OCI-LY3 (cell line): ENCODE measurements around the gene HK2.

Experiments used
- H2AFZ ChIP-seq: fragments of 200-600, 300-600 bp; shearing (Covaris generic); 2 replicates; pipeline ENCODE4 v1.6.0; 2014; ENCODE audit warnings: antibody characterized with exemption, low read depth, low read length
- H3K27ac ChIP-seq: fragments of 200-600, 300-600 bp; sonication (generic); 2 replicates; pipeline ENCODE4 v1.5.1; 2014; ENCODE audit warnings: mild to moderate bottlenecking, low read length, moderate library complexity, mixed read lengths
- H3K27me3 ChIP-seq: fragments of 200-600, 300-600 bp; sonication (generic); 2 replicates; pipeline ENCODE4 v1.6.1; 2014; ENCODE audit warnings: low read depth, low read length, mixed read lengths
- H3K36me3 ChIP-seq: fragments of 200-600, 300-600 bp; sonication (generic); replicated peaks from 2 replicates; pipeline ENCODE3; 2014; ENCODE audit warnings: low read depth, low read length, mixed read lengths
- H3K4me1 ChIP-seq: fragments of 300-600, 200-600 bp; sonication (generic); 2 replicates; pipeline ENCODE4 v1.6.1; 2014; ENCODE audit warnings: low read length, mixed read lengths
- H3K4me2 ChIP-seq: fragments of 200-600, 300-600 bp; sonication (generic); 2 replicates; pipeline ENCODE4 v1.6.1; 2014; ENCODE audit warnings: low read length, mixed read lengths
- H3K4me3 ChIP-seq: fragments of 300-600, 200-600 bp; sonication (generic); 2 replicates; pipeline ENCODE4 v1.5.1; 2014; ENCODE audit warnings: antibody characterized with exemption, mild to moderate bottlenecking, low read length, moderate library complexity
- H3K79me2 ChIP-seq: fragments of 300-600, 200-600 bp; shearing (Covaris generic); 2 replicates; pipeline ENCODE4 v1.6.1; 2014; ENCODE audit warnings: mild to moderate bottlenecking, low read length, mixed read lengths
- H3K9ac ChIP-seq: fragments of 300-600, 200-600 bp; shearing (Covaris generic); 2 replicates; pipeline ENCODE4 v1.6.0; 2014; ENCODE audit warnings: mild to moderate bottlenecking, low read length, moderate library complexity
- H3K9me3 ChIP-seq: fragments of 200-600, 300-600 bp; shearing (Covaris generic); 2 replicates; pipeline ENCODE4 v1.6.1; 2014; ENCODE audit warnings: low read length, mixed read lengths; ENCODE audit not compliant: insufficient read depth
- H4K20me1 ChIP-seq: fragments of 200-600, 300-600 bp; sonication (generic); 2 replicates; pipeline ENCODE4 v1.6.1; 2016; ENCODE audit warnings: low read length, mixed read lengths; ENCODE audit not compliant: insufficient read depth
- EZH2phosphoT487 ChIP-seq: fragments of 200-600 bp; shearing (Covaris generic); IDR thresholded peaks from 2 replicates; pipeline ENCODE4 v1.6.1; 2018; ENCODE audit warnings: antibody characterized with exemption, mixed run types, low read depth
- TF ChIP-seq, protein P1 (sequence below): fragments of 200-600, 300-600 bp; sonication (generic); IDR thresholded peaks from 2 replicates; pipeline ENCODE4 v1.5.1; 2014; ENCODE audit warnings: antibody characterized with exemption, low read length, low read depth

The HK2 gene

DNA sequence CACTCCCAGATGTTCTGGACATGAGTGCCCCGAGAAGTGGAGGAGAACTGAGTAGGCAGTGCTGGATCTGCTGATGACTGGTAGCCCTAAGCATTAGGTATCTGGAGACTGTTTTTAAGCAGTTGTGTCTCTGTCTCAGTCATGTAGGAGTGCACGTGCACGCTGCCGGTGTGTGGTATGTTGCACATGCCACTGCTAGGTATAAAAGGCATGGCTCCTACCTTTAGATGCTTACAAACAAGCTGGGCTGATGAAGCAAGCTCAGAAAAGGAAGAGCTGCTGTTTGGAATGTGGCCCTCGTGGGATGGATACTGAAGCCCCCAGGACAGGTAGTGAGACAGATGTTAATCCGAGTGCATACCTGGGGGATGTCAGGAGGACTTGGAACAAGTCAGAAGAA, 49.1 kb downstream of the HK2 start:
- Histone ChIP-seq H3K9ac (no peak overlapping the region), H3K4me1 (no peaks in the 10 kb centered on the region), H2AFZ (no peak overlapping the region), H3K4me2 (no peak overlapping the region), H3K27ac (no peak overlapping the region), H4K20me1 (no peaks in the 10 kb centered on the region), H3K4me3 (no peak overlapping the region), H3K27me3 (no peaks in the 10 kb centered on the region), H3K36me3 (peaks cover 86% of the 10 kb centered on the region), H3K79me2 (no peaks in the 10 kb centered on the region), H3K9me3 (no peaks in the 10 kb centered on the region)
- no peak for TF ChIP-seq EZH2phosphoT487
- TF ChIP-seq, protein P1, sequence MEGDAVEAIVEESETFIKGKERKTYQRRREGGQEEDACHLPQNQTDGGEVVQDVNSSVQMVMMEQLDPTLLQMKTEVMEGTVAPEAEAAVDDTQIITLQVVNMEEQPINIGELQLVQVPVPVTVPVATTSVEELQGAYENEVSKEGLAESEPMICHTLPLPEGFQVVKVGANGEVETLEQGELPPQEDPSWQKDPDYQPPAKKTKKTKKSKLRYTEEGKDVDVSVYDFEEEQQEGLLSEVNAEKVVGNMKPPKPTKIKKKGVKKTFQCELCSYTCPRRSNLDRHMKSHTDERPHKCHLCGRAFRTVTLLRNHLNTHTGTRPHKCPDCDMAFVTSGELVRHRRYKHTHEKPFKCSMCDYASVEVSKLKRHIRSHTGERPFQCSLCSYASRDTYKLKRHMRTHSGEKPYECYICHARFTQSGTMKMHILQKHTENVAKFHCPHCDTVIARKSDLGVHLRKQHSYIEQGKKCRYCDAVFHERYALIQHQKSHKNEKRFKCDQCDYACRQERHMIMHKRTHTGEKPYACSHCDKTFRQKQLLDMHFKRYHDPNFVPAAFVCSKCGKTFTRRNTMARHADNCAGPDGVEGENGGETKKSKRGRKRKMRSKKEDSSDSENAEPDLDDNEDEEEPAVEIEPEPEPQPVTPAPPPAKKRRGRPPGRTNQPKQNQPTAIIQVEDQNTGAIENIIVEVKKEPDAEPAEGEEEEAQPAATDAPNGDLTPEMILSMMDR: no peak

DNA sequence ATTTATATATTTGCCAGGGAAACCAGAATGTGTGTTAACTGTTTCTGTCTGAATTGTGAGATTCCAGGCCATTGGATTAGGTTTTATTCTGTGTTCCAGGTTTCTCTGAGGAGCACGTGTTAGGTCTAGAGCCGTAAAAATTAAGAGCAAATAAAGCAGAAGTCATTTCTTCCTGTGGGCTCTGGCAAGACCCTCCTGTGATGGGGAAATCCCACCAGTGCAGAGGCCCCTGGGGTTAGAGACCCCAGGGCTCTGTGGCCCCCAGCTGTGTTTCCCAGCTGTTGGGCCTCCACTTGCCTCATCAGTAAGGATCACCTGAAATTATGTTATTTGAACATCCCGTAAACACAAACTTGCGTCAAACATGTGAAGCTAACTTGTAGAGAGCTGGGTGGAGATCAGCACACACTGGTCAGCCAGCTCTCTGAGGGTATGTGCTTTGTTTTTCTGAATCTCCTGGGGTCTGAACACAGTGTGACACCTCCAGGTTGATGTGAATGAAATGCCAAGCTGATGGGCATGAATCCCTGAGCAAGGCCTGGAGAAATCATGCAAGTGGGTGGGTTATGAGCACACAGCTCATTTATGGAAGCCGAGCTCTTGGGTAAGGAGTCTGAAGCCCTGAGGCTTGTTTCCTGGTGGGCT, 50.3 kb downstream of the HK2 start:
- peaks cover 85% of the 10 kb centered on the region for H3K36me3 ChIP-seq
- no peak for TF ChIP-seq EZH2phosphoT487
- TF ChIP-seq, protein P1: no peak

DNA sequence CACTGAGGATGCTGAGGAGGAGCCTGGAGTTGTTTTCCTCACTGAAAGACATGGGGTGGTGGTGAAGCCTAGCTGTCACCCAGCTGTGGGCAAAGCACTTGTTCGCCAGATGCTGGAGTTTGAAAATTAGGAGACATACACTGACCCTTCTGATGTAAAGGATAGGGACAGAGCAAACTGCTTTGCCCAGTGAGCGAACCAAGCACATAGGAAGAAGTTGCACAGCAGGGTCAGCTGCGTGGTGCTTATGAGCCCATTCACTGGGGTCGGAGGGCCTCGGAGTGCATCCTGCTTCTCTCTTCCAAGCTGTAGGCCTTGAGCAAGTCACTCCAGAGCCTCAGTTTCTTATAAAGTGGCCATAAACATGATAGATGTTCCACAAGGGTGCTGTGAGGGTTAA, 50.9 kb downstream of the HK2 start:
- no peaks in the 10 kb centered on the region for H4K20me1 ChIP-seq

More for the DNA sequence above, 50.3 kb downstream of the HK2 start:
- Histone ChIP-seq H3K4me3 (no peak overlapping the region), H3K27ac (no peak overlapping the region), H3K27me3 (no peaks in the 10 kb centered on the region), H3K4me1 (no peaks in the 10 kb centered on the region), H3K79me2 (no peaks in the 10 kb centered on the region), H3K9ac (no peak overlapping the region), H3K9me3 (no peaks in the 10 kb centered on the region), H4K20me1 (no peaks in the 10 kb centered on the region), H2AFZ (no peak overlapping the region), H3K4me2 (no peak overlapping the region)

DNA sequence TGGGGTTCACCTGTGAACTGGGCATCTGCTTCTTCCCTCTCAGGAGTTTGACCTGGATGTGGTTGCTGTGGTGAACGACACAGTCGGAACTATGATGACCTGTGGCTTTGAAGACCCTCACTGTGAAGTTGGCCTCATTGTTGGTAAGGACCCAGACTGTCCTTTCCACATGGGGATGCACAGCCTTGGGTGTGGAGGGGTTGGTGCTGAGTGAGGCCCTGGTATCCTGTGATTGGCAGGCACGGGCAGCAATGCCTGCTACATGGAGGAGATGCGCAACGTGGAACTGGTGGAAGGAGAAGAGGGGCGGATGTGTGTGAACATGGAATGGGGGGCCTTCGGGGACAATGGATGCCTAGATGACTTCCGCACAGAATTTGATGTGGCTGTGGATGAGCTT, 52.3 kb downstream of the HK2 start:
- Histone ChIP-seq H3K4me3 (no peak overlapping the region), H3K36me3 (peaks cover 82% of the 10 kb centered on the region), H3K27ac (no peak overlapping the region), H3K4me2 (no peak overlapping the region), H3K9me3 (no peaks in the 10 kb centered on the region), H2AFZ (no peak overlapping the region), H3K27me3 (no peaks in the 10 kb centered on the region), H3K9ac (no peak overlapping the region), H3K4me1 (no peaks in the 10 kb centered on the region), H4K20me1 (no peaks in the 10 kb centered on the region), H3K79me2 (no peaks in the 10 kb centered on the region)
- no peak for TF ChIP-seq EZH2phosphoT487
- TF ChIP-seq, protein P1: no peak

More for the DNA sequence above, 50.9 kb downstream of the HK2 start:
- Histone ChIP-seq H2AFZ (no peak overlapping the region), H3K27me3 (no peaks in the 10 kb centered on the region), H3K79me2 (no peaks in the 10 kb centered on the region), H3K4me2 (no peak overlapping the region), H3K4me3 (no peak overlapping the region), H3K9me3 (no peaks in the 10 kb centered on the region), H3K4me1 (no peaks in the 10 kb centered on the region), H3K36me3 (peaks cover 84% of the 10 kb centered on the region), H3K9ac (no peak overlapping the region), H3K27ac (no peak overlapping the region)
- TF ChIP-seq EZH2phosphoT487: no peak
- TF ChIP-seq, protein P1: no peak
